ENCODE measurements around the gene DGKD.

DGKD gene

DNA sequence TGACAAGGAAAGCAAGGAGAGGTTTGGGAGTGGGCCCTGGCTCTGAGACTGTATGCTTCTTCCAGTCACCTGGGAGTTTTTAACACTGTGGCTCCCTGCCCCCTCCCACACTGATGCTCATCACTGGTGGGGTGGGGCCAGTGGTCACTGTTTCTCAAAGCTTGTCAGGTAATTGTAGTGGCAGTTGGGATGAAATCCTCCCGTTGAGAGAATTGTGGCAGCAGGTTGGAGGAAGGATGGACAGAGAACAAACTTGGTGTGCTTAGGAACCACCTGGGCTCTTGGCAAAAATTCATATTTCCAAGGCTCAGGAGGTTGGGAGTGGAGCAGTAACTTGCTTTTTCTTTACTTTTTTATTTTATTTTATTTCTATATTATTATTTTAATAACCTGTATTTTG, 25.1 kb downstream of the DGKD start:
- TF ChIP-seq OSR1 (CRISPR knock-in tag; IDR thresholded peaks at IDR 0.05) = no peak
- TF ChIP-seq TCF4 (CRISPR knock-in tag; IDR thresholded peaks at IDR 0.05; ENCODE audit: borderline replicate concordance) = no peak
- no peak for TF ChIP-seq ISL1 (CRISPR knock-in tag; IDR thresholded peaks at IDR 0.05)
- no peak for TF ChIP-seq ZNF565 (CRISPR knock-in tag; conservative IDR thresholded peaks at IDR 0.05; ENCODE audit: low read depth)
- TF ChIP-seq ZFP30 (CRISPR knock-in tag; IDR thresholded peaks at IDR 0.05) = no peak
- TF ChIP-seq TOX (CRISPR knock-in tag; IDR thresholded peaks at IDR 0.05; ENCODE audit: borderline replicate concordance) = no peak
- no peak for TF ChIP-seq SNAI2 (CRISPR knock-in tag; IDR thresholded peaks at IDR 0.05)
- TF ChIP-seq, protein P1, sequence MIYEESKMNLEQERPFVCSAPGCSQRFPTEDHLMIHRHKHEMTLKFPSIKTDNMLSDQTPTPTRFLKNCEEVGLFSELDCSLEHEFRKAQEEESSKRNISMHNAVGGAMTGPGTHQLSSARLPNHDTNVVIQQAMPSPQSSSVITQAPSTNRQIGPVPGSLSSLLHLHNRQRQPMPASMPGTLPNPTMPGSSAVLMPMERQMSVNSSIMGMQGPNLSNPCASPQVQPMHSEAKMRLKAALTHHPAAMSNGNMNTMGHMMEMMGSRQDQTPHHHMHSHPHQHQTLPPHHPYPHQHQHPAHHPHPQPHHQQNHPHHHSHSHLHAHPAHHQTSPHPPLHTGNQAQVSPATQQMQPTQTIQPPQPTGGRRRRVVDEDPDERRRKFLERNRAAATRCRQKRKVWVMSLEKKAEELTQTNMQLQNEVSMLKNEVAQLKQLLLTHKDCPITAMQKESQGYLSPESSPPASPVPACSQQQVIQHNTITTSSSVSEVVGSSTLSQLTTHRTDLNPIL (CRISPR knock-in tag; IDR thresholded peaks at IDR 0.05; ENCODE audit: low read depth) = no peak
- TF ChIP-seq GLIS3 (CRISPR knock-in tag; IDR thresholded peaks at IDR 0.05) = no peak
- no peak for ATAC-seq

DNA sequence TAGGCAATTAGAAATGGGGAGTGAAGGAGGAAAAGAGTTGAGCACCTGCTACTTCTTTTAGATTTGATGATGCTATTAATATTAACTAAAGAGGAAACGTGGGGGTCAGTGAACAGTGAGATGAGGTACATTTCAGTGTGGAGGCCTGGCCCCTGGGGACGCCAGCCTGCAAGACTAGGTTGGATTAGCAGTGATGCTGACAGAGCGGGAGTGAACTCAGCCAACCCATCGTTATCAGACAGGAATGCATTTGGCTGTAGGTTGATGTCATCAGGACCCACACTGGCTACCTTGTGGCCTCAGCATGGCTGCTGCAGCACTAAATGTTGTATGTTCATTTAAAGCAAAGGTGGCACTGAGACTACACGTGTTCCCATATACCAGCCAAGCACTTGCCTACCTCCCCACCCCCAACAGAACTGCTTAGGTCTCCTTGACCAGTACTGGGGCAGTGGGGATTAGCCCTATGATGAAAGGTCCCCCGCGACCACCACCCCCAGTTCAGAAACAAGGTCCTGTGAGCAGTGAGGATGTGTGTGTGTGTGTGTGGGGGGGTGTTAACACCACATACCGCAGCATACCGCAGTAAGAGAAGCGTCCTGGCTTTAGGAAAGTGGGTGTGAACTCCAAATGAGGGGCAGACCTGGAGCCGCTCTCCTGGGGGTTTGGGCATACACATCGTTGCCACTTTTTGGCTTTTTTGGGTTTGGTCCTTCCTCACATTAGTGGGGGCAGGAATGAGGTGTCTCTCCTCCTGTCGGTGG, 26.0 kb downstream of the DGKD start:
- no peak for ATAC-seq
- TF ChIP-seq, protein P2, sequence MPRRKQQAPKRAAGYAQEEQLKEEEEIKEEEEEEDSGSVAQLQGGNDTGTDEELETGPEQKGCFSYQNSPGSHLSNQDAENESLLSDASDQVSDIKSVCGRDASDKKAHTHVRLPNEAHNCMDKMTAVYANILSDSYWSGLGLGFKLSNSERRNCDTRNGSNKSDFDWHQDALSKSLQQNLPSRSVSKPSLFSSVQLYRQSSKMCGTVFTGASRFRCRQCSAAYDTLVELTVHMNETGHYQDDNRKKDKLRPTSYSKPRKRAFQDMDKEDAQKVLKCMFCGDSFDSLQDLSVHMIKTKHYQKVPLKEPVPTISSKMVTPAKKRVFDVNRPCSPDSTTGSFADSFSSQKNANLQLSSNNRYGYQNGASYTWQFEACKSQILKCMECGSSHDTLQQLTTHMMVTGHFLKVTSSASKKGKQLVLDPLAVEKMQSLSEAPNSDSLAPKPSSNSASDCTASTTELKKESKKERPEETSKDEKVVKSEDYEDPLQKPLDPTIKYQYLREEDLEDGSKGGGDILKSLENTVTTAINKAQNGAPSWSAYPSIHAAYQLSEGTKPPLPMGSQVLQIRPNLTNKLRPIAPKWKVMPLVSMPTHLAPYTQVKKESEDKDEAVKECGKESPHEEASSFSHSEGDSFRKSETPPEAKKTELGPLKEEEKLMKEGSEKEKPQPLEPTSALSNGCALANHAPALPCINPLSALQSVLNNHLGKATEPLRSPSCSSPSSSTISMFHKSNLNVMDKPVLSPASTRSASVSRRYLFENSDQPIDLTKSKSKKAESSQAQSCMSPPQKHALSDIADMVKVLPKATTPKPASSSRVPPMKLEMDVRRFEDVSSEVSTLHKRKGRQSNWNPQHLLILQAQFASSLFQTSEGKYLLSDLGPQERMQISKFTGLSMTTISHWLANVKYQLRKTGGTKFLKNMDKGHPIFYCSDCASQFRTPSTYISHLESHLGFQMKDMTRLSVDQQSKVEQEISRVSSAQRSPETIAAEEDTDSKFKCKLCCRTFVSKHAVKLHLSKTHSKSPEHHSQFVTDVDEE (CRISPR knock-in tag; IDR thresholded peaks at IDR 0.05) = no peak
- no peak for TF ChIP-seq ZFP3 (CRISPR knock-in tag; IDR thresholded peaks at IDR 0.05)
- TF ChIP-seq RARB (CRISPR knock-in tag; IDR thresholded peaks at IDR 0.05) = no peak
- no peak for TF ChIP-seq ZNF8 (CRISPR knock-in tag; IDR thresholded peaks at IDR 0.05)
- TF ChIP-seq SNAI2 (CRISPR knock-in tag; IDR thresholded peaks at IDR 0.05) = no peak
- TF ChIP-seq, protein P3, sequence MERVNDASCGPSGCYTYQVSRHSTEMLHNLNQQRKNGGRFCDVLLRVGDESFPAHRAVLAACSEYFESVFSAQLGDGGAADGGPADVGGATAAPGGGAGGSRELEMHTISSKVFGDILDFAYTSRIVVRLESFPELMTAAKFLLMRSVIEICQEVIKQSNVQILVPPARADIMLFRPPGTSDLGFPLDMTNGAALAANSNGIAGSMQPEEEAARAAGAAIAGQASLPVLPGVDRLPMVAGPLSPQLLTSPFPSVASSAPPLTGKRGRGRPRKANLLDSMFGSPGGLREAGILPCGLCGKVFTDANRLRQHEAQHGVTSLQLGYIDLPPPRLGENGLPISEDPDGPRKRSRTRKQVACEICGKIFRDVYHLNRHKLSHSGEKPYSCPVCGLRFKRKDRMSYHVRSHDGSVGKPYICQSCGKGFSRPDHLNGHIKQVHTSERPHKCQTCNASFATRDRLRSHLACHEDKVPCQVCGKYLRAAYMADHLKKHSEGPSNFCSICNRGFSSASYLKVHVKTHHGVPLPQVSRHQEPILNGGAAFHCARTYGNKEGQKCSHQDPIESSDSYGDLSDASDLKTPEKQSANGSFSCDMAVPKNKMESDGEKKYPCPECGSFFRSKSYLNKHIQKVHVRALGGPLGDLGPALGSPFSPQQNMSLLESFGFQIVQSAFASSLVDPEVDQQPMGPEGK (CRISPR knock-in tag; IDR thresholded peaks at IDR 0.05; ENCODE audit: borderline replicate concordance) = no peak
- TF ChIP-seq ZC3H10 (CRISPR knock-in tag; IDR thresholded peaks at IDR 0.05) = no peak
- TF ChIP-seq PPARA (CRISPR knock-in tag; IDR thresholded peaks at IDR 0.05; ENCODE audit: borderline replicate concordance) = no peak
- no peak for TF ChIP-seq ZNF70 (CRISPR knock-in tag; IDR thresholded peaks at IDR 0.05)
- TF ChIP-seq TCF4 (CRISPR knock-in tag; IDR thresholded peaks at IDR 0.05; ENCODE audit: borderline replicate concordance) = no peak
- TF ChIP-seq ZNF565 (CRISPR knock-in tag; conservative IDR thresholded peaks at IDR 0.05; ENCODE audit: low read depth) = no peak
- TF ChIP-seq TOX (CRISPR knock-in tag; IDR thresholded peaks at IDR 0.05; ENCODE audit: borderline replicate concordance) = no peak

DNA sequence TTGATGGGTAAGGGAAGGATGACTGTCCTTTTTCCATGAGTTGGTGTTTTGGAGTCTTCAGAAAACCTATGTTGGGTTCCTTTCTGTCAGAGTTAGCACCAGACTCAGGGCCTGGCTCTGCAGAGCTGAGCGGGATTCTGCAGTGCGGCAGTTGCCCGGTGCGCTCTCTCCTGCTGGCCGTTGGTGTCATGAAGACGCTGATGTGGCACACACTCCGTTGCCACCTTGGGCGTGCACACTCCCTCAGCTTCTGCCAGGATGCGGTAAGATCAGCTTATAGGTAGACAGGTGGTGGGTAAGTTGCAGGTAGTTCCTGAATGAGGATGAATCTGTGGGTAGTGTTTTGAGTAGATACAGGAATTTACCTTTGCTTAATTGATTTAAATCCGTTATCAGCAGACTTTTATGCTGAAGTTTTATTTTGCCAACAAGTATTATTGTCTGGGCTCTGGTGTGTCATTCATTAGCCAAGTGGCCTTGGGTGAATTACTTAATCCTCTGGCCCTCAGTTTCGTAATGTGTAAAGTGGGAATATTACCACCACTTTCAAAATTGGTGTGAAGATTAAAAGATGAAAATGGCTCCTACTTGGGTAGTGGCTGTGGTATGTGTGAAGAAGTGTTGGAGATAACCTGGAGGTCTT, 26.8 kb downstream of the DGKD start:
- TF ChIP-seq OSR1 (CRISPR knock-in tag; IDR thresholded peaks at IDR 0.05) = no peak
- TF ChIP-seq, protein P2 (CRISPR knock-in tag; IDR thresholded peaks at IDR 0.05) = no peak
- no peak for TF ChIP-seq PPARA (CRISPR knock-in tag; IDR thresholded peaks at IDR 0.05; ENCODE audit: borderline replicate concordance)
- TF ChIP-seq TOX (CRISPR knock-in tag; IDR thresholded peaks at IDR 0.05; ENCODE audit: borderline replicate concordance) = no peak
- no peak for TF ChIP-seq CSDC2 (CRISPR knock-in tag; IDR thresholded peaks at IDR 0.05)
- TF ChIP-seq ESRRG (CRISPR knock-in tag; IDR thresholded peaks at IDR 0.05) = no peak
- TF ChIP-seq BACH2 (CRISPR knock-in tag; IDR thresholded peaks at IDR 0.05; ENCODE audit: borderline replicate concordance) = no peak
- TF ChIP-seq ZNF565 (CRISPR knock-in tag; conservative IDR thresholded peaks at IDR 0.05; ENCODE audit: low read depth) = no peak
- no peak for TF ChIP-seq ZC3H10 (CRISPR knock-in tag; IDR thresholded peaks at IDR 0.05)
- no peak for ATAC-seq

Measured in SK-N-SH treated with all-trans-retinoic acid at 6 μM for 48 hours (cell line).